ENCODE measurements around the gene GALNT13.

GRCh38 chr2:154289870-154290269, 418.1 kb downstream of the GALNT13 start:
- TF ChIP-seq POLR2A (IDR thresholded peaks at IDR 0.05) (no peak), POLR2AphosphoS5 (IDR thresholded peaks at IDR 0.05; ENCODE audit: insufficient read depth in 1 of 2, low read depth in 1 of 2) (no peak), CTCF (IDR thresholded peaks at IDR 0.05) (no peak)
